Heart left ventricle (tissue), 13 donors: ENCODE measurements around the gene INF2.

Source experiments
- POLR2A ChIP-seq, 2 donors: fragments of 450-650 bp; IDR thresholded peaks; one replicate each; pipeline ENCODE4 v1.6.1; 2017; ENCODE audit warnings: antibody characterized with exemption in 2 of 2, mild to moderate bottlenecking in 2 of 2, moderate library complexity in 2 of 2
- TF ChIP-seq, protein P1 (sequence below), 12 donors: fragments of 200-600 bp; sonication (generic) in 4 of 12; IDR thresholded peaks; one replicate each; pipeline versions ENCODE4 v1.5.0 to v1.8.0; 2018 to 2022; ENCODE audit warnings: antibody characterized with exemption in 12 of 12, mild to moderate bottlenecking in 5 of 12
- donor health status: ischemic (EF 13 %, LVEDD 7.1; RV severe dilation, severe dysfunction).
- donor health status: DM: no; HTN: yes; CAD: no.
- donor health status: DM: no; HTN: no; CAD: no.
- donor health status: ischemic (EF 25% LVEDD 6.9; RV normal size, moderate dysfunction).
- donor health status: ischemic (EF 25% LVEDD 5.7; RV mildly dilated, moderate dysfunction).
- donor health status: ischemic (EF 35%, LVEDD 5.7; RV mildly dilated, moderate dysfunction).
- donor health status: nonischemic (EF 11% LVEDD 7.7; RV severe dilation, severe dysfunction).
- donor health status: DM: yes; HTN: yes; CAD: no.
- donor health status: PGD.
- donor health status: ischemic (EF 29% LVEDD 5.4; RV normal size, mild dysfunction).
- donor health status: nonischemic (EF 23%, LVEDD 6.1; RV moderate dilation, normal function).

GRCh38 chr14:104640681-104641080 lies 48.7 kb upstream of the INF2 start:
- TF ChIP-seq, protein P1, sequence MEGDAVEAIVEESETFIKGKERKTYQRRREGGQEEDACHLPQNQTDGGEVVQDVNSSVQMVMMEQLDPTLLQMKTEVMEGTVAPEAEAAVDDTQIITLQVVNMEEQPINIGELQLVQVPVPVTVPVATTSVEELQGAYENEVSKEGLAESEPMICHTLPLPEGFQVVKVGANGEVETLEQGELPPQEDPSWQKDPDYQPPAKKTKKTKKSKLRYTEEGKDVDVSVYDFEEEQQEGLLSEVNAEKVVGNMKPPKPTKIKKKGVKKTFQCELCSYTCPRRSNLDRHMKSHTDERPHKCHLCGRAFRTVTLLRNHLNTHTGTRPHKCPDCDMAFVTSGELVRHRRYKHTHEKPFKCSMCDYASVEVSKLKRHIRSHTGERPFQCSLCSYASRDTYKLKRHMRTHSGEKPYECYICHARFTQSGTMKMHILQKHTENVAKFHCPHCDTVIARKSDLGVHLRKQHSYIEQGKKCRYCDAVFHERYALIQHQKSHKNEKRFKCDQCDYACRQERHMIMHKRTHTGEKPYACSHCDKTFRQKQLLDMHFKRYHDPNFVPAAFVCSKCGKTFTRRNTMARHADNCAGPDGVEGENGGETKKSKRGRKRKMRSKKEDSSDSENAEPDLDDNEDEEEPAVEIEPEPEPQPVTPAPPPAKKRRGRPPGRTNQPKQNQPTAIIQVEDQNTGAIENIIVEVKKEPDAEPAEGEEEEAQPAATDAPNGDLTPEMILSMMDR (IDR thresholded peaks at IDR 0.05), result no peak
- no peak for TF ChIP-seq POLR2A (IDR thresholded peaks at IDR 0.05)
